ENCODE results near the gene SLC29A2.

DNA sequence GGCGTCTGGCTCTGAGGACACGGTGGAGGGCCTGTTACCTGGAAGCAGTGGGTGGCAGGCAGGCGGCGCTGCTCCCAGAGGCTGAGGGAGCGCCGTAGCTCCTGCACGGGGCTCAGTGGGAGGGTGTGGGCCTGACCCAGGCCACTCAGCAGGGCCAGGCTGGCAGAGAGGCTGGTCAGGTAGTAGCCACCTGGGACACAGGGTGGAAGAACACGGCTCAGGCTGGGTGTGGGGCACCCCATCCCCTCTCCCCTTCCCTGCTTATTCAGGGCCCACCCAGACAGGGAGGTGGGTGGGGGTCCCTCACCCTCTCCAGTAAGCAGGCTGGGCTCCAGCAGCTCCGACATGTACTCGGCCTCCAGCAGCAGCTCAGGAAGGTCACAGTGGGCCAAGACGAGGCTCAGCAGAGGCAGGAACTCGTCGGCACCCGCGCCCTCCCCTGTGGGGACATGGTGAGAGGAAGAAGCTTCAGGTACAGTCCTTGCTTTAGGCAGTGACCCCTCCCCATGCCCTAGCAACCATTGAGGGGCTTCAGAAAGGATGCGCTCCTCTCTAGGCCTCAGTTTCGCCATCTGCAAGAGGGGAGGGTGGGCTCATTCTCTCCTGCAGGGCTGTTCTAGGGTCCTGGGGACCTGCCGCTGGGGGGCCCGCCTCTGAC lies 38.2 kb downstream of the SLC29A2 start:
- TF ChIP-seq BHLHE40 (IDR thresholded peaks at IDR 0.05; ENCODE audit: borderline replicate concordance) (no peak), SUZ12 (IDR thresholded peaks at IDR 0.05) (no peak), FOXA1 (IDR thresholded peaks at IDR 0.05) (no peak), FOXM1 (IDR thresholded peaks at IDR 0.05; ENCODE audit: borderline replicate concordance) (no peak), HDGF (IDR thresholded peaks at IDR 0.05; ENCODE audit: borderline replicate concordance) (no peak), SP1 (IDR thresholded peaks at IDR 0.05) (no peak), ZNF384 (IDR thresholded peaks at IDR 0.05) (no peak), FOXK2 (IDR thresholded peaks at IDR 0.05) (no peak), CTBP1 (IDR thresholded peaks at IDR 0.05; ENCODE audit: borderline replicate concordance) (no peak), LEF1 (IDR thresholded peaks at IDR 0.05; ENCODE audit: borderline replicate concordance) (no peak)
- TF ChIP-seq, protein P1, sequence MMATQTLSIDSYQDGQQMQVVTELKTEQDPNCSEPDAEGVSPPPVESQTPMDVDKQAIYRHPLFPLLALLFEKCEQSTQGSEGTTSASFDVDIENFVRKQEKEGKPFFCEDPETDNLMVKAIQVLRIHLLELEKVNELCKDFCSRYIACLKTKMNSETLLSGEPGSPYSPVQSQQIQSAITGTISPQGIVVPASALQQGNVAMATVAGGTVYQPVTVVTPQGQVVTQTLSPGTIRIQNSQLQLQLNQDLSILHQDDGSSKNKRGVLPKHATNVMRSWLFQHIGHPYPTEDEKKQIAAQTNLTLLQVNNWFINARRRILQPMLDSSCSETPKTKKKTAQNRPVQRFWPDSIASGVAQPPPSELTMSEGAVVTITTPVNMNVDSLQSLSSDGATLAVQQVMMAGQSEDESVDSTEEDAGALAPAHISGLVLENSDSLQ (IDR thresholded peaks at IDR 0.05), result no peak

Data from HEK293T (cell line).